Renal cortical epithelial cell (primary cell): ENCODE data around the gene THRB. TPM values are rescaled to one million over a fixed set of nuclear protein-coding genes. Genes with fewer than 3 reads are reported as not detected.
"Not testable (repeated sequence)": the region's sequence is repeated elsewhere in the genome, so short reads cannot be mapped to it uniquely, and the experiment has no call there.

ENCODE experiments used
- DNase-seq: peaks from one replicate; pipeline ENCODE4 v3.0.0-alpha.2; 2011; ENCODE audit warnings: low read depth
- total RNA-seq: library from RNA; depleted of rRNA; stranded (reverse); fragments of >200 nt; gene quantifications from 2 replicates; pipeline ENCODE4 v1.2.3, GENCODE V29; 2014

The THRB gene
- total RNA-seq, 1 donor from 2014 or later, result 46.1 TPM

DNA sequence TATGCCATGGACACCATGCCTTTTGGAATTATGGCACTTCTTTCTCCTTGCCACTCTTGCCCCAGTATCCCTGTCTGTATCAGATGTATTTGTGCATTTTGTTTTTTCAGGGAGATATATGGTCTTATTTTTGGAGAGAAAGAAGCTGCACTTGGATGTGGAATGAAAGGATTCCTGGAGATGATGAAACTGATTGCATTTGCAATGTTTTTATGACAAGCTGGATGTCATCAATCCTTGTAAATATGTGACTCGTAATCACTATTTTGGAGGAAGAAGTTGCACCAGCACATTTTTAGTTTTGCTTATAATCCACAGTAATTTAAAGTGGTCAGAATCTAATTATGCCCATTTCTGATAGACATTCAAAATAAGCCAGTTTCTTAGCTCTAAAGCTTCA is 384.6 kb downstream of the THRB start:
- DNase-seq, result no peak

DNA sequence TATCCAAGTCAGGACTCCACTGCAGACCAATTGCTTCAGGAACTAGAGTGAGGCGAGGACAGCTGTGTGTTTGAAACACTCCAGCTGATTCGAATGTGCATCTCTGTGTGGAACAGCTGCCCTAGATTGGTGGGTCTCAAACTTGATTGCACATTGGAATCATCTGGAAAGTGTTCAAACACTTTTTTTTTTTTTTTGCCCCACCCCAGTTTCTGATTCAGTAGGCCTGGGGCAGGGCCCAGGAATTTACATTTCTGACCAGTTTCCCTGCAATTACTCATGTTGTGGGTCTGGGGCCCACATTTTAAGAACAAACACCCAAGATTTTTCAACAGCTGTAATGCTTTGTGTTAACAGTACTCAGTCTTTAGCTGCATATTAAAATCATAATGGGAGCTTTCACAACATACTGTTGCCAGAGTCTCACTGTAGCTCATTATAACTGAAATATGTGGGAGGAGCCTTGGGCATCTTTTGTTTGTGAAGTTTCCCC is 392.9 kb downstream of the THRB start:
- DNase-seq, result peak; percentile 21

DNA sequence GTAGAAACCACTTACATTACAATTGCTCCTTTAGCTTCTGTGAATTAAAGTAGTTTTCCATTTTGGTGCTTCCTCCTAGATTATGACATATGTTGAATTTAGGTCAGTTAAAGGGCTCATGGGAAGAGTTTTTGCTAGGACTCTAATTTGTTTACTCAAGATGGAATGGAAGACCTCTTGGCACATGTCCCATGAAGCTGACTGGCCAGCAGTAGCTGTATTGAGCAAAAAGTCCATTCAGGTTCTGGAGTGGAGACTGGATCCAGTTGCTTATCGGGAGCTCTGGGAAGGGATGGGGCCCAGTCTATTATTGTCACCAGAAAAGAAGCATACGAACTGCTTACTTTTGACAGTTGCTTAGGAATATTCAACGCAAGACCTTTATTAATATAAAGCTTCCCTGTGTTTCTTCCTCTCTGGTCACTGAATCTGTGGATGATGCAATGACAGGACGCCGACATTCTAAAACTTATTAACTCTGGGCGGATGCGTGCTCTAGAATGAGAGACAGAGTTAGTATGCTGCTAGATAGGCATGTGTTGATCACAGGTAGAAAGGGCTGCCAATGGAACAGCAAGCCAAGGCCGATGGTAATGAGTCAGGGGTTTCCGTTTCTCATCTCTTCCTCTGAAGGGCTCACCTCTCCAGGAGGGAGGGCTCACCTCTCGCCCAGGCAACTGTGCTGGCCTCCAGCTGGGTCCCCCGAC is 393.8 kb downstream of the THRB start:
- DNase-seq, result peak; percentile 44

DNA sequence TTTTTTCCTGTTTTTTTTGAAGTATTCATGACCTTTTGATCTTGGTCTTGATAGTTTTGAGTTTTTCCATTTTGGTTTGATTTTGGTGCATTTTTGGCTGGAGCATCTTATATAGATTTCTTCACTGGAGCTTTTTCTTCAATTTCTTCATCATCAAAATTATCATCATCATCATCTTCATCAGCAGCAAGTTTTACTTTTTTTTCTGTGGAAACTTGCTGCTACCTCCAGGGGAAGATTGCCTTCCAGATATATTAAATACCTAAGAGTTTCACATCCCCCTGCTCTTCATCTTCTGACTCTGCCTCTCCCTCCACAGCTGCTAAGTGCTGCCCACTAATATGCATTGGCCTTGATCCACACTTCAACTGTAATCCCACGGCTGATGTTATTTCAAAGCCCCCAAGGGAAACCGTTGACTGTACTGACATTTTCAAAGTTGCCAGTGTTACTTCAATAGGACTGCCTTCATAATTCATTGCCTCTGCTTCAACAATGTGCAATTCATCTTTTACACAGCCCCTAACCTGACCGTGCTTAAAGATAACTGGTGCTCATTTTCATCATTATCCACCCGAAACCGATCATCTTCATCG is 397.9 kb downstream of the THRB start:
- DNase-seq, result no peak

DNA sequence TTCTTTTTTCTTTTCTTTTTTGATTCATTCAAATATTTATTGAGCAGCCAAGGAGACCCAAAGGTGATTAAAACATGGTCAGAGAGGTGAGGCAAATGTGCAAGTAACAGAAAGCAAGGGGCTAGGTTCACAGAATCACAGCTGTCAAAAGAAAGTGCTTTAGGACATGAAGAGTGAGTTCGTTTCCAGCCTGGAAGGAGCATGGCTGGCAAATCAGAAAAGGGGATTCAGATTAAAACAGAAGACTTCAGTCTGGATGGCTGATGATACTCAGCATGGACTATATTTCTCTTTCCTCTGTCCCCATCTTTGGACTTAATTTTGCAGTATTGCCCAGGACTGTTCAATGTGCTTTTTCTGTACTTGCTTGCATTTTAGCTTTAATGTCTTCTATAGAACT is 398.4 kb downstream of the THRB start:
- no peak for DNase-seq

DNA sequence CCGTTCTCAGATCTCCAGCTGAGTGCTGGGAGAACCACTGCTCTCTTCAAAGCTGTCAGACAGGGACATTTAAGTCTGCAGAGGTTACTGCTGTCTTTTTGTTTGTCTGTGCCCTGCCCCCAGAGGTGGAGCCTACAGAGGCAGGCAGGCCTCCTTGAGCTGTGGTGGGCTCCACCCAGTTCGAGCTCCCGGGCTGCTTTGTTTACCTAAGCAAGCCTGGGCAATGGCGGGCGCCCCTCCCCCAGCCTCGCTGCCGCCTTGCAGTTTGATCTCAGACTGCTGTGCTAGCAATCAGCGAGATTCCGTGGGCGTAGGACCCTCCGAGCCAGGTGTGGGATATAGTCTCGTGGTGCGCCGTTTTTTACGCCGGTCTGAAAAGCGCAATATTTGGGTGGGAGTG is 399.8 kb downstream of the THRB start:
- DNase-seq, result not testable (repeated sequence)

DNA sequence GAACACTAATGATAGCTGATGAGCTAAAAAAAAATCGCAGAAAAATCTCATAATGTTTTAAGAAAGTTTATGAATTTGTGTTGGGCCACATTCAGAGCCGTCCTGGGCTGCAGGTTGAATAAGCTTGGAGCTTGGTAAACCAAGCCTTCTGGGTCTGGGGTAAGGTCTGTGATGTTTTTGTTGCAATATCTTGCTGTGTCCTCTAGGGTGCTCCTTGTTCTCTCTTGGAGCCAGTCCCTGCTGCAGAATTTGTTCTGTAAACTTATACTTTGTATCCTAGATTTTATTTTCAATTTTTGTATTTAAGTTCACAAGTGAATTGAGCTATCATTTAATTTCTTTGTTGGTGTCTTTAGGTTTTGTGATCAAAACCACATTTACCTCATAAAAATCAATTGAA is 405.9 kb downstream of the THRB start:
- peak; percentile 21 for DNase-seq

DNA sequence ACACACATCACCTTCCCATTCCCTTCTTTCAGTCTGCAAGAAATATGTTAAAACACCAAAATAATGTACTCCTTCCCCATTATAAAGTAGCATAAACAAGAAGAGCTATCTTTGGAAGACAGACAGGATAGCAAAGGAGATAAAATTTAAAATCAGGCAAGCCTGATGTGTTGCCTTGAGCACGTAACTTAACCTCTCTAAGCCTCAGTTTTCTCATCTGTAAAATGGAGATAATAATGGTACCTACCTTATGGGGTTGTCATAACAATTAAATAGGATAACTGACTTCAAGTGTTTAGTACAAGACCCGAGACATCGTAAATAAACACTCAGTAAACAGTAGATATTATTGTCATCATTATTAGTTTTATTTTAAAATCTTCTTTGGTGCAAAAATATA is 407.2 kb downstream of the THRB start:
- DNase-seq, result no peak

DNA sequence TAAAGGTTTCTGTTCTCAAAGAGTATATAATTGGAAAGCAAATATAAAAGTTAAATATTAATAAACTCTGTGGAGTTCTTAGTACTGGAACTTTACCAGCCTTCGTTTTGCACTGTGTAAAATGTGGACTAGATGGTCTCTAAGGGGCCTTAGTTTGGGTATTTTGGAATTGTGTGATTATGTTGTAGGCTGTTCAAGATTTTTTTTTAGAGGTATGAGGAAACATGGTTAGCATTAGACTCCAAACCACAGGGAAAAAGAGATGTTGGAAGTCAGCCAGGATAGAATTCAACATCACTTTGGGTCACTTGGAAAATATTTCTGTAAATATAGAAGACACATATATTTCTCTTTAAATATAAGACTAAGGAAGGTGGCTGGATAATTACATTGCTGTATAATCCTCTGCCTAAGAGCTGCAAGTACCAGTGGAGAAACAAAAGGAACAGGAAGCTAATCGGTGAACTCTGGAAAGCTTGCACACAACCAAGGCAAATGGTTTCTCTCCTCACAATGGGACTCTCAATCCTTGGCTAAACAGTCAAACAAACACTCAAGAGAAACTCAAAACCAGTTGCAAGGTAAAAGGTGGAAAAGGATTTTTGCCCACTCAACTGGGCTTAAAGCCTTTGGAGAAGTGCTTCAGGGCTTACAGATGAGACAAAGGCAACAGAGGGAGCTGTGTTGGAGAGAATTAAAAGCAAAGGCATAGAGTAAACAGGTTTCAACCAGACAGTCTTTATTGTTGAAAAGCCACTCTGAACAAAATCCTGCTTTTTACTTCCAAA is 407.8 kb downstream of the THRB start:
- no peak for DNase-seq

DNA sequence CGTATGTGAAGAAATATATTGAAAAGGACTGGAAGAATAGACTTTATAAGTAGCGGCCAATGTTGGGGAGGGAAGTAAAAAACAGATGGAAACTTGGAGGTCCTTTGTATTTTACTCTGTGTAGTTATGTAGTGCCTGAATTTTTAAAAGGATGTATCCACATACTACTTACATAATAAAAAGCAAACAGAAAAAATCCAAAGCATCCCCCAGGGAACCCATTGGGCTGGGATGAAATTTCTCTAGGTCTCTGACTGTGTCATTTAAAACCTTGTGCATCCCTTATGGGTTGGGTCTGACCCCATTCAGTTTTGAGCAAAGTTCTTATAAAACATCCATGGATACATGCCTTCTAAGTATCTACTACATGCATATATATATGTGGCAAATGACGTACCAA is 408.4 kb downstream of the THRB start:
- no peak for DNase-seq

DNA sequence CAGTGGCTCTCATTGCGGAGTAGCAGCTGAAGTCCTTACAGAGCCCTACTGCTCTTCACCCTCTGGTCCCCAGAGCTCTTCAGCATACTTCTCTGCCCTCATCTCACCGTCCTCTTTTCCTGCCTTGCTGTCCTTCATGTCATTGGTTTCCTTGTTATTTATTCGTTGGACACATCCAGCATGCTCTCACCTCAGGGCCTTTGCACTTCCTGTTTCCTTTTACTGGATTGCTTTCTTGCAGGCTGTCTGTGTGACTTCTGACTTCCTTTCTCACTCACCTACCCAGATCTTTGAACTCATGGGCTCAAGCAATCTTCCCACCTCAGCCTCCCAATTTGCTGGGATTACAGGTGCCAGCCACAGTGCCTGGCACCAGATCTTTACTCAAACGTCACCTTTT is 422.5 kb downstream of the THRB start:
- DNase-seq, result no peak

DNA sequence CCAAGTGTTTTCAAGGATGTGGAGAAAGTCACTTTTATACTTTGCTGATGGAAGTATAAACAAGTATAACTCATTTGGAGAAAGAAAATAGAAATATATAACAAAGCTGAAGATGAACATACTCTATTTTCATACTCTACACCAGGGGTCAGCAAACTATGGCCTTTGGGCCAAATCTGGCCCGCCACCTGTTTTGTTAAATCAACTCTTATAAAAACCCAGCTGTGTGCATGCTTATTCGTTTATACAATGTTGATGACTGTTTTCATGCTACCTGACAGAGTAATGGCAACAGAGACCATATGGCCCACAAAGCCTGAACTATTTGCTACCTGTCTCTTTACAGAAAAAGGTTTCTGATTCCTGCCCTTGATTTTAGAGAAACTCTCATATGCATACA is 425.6 kb downstream of the THRB start:
- no peak for DNase-seq

DNA sequence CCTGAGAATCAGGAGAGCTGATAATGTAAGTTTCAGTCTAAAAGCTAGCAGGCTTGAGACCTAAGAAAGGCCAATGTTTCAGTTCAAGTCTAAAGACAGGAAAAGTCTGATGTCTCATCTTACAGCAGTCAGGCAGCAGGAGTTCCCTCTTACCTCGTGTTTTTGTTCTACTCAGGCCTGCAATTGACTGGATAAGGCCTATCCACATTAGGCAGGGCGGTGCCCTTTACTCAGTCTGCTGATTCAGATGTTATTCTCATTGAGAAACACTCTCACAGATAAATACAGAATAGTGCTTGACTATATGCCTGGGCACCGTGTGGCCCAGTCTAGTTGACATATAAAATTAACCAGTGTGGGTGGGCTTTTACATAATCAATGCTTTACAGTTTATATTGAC is 427.2 kb downstream of the THRB start:
- no peak for DNase-seq
